Measurements from ENCODE around the gene TMEM54. TPM values are rescaled to one million over a fixed set of nuclear protein-coding genes. Genes with fewer than 3 reads are reported as not detected.

Gene TMEM54, protein sequence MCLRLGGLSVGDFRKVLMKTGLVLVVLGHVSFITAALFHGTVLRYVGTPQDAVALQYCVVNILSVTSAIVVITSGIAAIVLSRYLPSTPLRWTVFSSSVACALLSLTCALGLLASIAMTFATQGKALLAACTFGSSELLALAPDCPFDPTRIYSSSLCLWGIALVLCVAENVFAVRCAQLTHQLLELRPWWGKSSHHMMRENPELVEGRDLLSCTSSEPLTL
- 23.2 and 33.4 TPM in 2 replicates for total RNA-seq

DNA sequence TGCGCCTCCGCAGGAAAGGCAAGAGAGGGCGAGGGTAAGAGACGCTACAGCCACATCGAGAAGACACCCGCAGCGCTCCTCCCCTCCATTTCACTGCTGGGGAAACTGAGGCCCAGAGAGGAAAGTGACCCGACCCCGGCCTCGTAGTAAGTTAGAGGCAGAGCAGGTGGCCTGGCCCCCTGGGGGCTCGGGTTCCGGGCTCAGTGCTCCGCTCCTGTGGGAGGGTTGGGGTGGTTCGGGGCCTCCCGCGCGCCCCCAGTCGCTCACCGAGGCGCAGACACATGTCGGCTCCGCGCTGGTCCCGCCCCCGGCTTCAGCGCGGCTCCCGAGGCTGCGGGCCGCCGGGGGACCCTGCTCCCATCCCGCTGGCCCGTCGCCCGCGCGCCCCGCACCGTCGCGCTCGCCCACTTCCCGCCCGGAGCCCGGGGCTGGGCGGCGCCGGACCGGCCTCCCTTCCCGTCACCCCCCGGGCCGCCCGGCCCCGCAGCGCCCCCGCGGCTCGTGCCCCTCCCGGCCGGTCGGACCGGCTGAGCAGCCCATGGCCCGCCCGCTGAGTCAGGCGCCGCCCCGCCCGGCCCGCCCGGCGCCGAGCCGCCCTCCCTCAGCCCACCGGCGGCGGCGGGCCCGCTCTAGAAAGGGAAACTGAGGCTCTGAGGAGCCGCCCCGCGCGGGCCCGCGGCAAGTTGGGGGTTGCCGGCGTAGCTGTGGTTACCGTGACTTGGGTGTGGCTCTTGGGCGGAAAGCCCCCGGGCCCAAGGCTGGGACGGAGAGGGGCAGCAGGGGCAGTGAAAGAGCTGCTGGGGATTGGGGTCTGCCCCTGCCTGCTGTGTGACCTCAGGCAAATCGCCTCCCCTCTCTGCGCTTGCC is at the start of gene TMEM54:
TSS of gene TMEM54 (minus strand) at position 434 of the 867 bp plus-strand sequence. CDS start at position 283, 151 bp downstream.

DNA sequence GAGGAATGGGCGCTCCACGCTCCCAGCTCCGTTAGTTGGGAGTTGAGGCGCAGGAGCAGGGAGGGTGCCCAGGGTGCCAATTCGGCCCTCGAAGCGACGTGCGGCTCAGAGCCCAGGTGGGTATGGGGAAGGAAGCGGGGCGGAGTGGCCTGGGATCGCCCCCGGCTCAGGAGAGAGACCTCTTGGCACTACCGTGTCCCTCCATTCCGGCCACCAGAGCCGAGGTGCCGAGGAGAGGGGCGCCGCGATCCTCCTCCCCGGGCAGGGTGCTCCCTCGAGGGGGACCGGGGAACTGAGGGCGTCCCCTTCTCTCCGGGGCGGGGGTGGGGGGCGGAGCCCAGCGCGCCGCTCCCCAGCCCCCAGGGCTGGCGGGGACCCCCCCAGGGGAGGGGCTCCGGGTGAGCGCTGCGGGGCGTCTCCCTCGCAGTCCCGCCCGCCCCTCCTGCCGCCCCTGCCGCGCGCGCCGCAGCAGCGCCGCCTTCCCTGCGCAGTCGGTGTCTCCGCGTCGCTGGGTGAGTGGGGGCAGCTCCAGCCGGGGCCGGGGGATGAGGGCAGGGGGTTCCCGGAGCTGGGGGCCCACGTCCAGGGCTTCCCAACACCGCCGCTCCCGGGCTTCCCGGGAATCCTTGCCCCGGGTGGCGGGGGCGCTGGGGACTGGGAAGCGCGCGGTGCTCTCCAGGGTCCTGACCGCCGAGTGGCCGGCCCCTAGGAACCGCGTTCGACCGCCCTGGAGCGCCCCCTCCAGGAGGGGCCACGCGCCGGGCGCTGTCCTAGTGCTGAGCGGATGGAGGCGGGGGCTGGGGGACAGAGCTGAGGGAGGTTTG is 15.0 kb downstream of the TMEM54 start, which contains the start of gene HPCA:
TSS of gene HPCA (plus strand) at position 488 of the 824 bp plus-strand sequence. CDS start 2,408 bp downstream, outside the sequence.

GRCh38 chr1:32870615-32871363 is 30.4 kb downstream of the TMEM54 start, which contains the start of gene FNDC5:
TSS of gene FNDC5 (minus strand) at chr1:32870912.

Other genes starting within 250 kb of the TMEM54 start
- 42.6 and 43.4 TPM in 2 replicates for gene SYNC, start 198.6 kb downstream of the TMEM54 start, total RNA-seq
- gene YARS1, start 84.0 kb downstream of the TMEM54 start, total RNA-seq, result 53.9 and 64.1 TPM in 2 replicates
- 12.9 and 14.2 TPM in 2 replicates for gene S100PBP, start 83.7 kb downstream of the TMEM54 start, total RNA-seq
- 1.00 and 1.3 TPM in 2 replicates for gene FNDC5, start 30.5 kb downstream of the TMEM54 start, total RNA-seq
- not detected in 2 replicates for gene HPCA, start 14.9 kb downstream of the TMEM54 start, total RNA-seq
- 2.6 and 5.1 TPM in 2 replicates for gene RNF19B, start 63.4 kb upstream of the TMEM54 start, total RNA-seq
- 119 and 136 TPM in 2 replicates for gene AK2, start 135.5 kb upstream of the TMEM54 start, total RNA-seq
- gene AZIN2, start 179.8 kb upstream of the TMEM54 start, total RNA-seq, result 1.2 and 6.0 TPM in 2 replicates

All from cardiac ventricle fibroblast (primary cell).